ENCODE results near the gene NUDT7.

Gene NUDT7

DNA sequence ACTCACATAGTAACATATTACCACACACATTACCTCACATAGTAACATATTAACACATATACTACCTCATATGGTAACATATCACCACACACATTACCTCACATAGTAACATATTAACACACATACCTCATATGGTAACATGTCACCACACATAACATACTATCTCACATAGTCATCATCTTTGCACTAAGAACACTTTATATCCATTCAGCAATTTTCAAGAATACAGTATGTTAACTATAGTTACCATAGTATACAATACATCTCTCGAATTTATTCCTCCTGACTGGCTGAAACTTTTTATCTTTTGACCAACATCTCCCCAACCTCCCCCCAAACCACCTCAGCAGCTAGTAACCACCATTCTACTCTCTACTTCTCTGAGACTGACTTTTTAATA is 7.6 kb downstream of the NUDT7 start:
- DNase-seq = no peak

DNA sequence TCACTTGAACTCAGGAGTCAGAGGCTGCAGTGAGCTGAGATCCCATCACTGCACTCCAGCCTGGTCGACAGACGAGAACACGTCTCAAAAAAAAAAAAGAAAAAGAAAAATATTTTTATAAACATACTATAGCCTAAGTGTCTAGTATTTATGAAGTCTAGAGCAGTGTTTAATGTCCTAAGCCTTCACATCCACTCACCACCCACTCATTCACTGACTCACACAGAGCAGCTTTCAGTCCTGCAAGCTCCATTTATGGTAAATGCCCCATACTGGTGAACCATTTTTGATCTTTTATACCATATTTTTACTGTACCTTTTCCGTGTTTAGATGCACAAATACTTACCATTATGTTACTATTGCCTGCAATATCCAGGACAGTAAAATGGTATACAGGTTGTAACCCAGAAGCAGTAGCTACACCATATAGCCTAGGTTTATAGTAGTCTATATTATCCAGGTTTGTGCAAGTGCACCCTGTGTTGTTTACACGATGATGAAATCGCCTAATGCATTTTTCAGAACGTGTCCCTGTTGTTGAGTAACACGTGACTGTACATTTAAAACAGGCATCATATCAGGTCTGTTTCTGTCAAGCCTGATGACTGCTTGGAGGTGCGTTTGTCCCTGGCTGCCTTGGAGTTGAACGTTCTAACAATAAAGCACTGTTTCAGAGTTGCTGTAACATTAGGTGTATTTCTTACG is 10.1 kb downstream of the NUDT7 start:
- no peak for DNase-seq

DNA sequence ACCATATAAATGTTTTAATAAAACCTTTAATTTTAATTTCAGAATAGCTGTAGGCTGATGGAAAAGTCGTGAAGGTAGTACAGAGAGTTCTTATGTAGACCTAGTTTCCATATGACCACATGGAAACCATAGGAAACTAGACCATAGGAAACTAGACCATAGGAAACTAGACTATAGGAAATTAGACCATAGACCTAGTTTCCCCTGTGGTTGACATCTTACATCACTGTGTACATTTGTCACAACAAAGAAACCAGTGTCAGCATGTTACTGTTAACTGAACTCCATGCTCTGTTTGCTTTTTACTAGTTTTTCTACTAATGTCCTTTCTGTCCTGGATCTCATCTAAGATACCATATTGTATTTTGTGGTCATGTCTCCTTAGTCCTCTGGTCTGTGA is 14.6 kb downstream of the NUDT7 start:
- DNase-seq = no peak

GRCh38 chr16:77738706-77739558 is 16.6 kb downstream of the NUDT7 start:
- no peak for DNase-seq

- no peak for DNase-seq
These were observed 17.2 kb downstream of the NUDT7 start for GRCh38 chr16:77739559-77739892.

GRCh38 chr16:77744141-77744540 is 21.8 kb downstream of the NUDT7 start:
- no peak for DNase-seq

GRCh38 chr16:77745972-77746371 is 23.7 kb downstream of the NUDT7 start:
- no peak for DNase-seq

- DNase-seq = peak; percentile 18
These were observed 26.2 kb downstream of the NUDT7 start for GRCh38 chr16:77748421-77749005.

GRCh38 chr16:77749415-77749814 is 27.1 kb downstream of the NUDT7 start:
- DNase-seq = no peak

DNA sequence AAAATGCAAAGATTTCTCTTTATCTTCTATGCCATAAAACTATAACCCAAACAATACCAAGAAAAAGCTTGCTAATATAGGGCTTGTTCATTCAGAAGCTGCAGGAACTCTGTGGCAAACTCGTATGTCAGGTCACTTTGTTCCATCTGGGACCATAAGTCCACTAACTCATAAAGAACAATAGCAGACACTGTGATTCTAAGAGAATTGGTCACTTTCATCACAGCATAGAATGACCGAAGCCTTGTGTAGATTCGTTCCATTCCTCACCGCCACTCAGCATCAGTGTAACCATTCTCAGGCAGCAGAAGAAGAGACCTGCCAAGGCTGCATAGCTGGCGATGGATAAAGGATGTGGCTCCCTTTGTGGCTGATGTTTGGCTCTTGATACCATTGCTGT is 35.7 kb downstream of the NUDT7 start:
- no peak for DNase-seq

GRCh38 chr16:77758508-77758907 is 36.2 kb downstream of the NUDT7 start:
- DNase-seq = no peak

DNA sequence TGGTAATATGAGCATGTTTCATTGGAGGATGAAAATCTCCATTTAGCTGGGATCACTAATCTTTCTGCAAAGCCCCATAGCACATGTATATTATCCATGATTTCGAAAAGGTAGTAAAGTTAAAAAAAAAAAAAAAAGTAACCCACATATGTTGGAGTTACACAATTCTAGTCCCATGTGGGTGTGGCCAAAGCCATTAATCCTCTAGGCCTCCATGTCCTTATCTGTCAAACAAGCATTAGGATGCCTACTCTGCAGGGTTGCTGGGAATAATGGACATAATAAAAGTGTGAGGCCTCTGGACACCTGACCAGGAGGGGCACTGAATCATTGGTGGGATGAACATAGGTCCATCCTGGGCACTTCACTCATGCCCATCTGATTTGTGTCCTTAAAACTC is 36.9 kb downstream of the NUDT7 start:
- no peak for DNase-seq

GRCh38 chr16:77759821-77760220 is 37.5 kb downstream of the NUDT7 start:
- no peak for DNase-seq

- DNase-seq = no peak
These were observed 38.5 kb downstream of the NUDT7 start for GRCh38 chr16:77760800-77761199.

DNA sequence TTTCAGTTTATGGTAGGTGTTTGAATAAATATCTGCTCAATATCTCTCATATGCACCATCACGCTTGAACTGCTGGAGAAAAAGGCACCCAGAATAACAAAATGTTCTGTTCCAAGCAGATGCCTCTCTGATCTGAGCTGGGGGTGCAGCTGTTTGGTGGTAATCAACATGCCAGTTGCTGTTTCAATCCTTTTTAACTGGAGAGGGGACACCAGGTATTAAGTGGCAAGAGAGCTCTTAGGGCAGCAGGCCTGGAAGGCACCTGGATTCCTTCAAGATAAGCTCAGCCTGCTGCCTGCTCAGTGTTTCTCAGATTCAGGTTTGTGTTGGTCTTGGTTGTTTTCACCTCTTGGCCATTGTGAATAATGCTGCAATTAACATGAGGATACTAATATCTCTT is 38.9 kb downstream of the NUDT7 start:
- no peak for DNase-seq

GRCh38 chr16:77762262-77762661 is 39.9 kb downstream of the NUDT7 start:
- DNase-seq = no peak

DNA sequence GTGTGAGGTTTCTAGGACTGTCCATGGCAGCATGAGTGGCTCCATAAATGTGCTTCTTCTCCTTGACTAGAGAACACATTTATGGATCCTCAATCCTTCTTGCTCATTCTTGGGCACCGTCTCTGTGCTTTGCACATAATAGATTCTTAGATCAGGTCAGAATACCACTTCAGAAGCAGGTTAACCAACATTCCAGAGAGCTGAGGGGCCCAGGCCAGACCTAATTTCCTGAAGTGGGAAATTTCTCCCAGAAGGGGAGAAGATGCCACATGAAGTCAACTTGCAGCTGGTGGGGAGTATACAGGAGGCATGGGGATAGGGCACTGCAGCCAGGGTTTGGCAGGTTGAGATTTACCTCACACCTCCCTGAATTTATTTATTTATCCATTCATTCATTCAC is 41.7 kb downstream of the NUDT7 start:
- DNase-seq = no peak

DNA sequence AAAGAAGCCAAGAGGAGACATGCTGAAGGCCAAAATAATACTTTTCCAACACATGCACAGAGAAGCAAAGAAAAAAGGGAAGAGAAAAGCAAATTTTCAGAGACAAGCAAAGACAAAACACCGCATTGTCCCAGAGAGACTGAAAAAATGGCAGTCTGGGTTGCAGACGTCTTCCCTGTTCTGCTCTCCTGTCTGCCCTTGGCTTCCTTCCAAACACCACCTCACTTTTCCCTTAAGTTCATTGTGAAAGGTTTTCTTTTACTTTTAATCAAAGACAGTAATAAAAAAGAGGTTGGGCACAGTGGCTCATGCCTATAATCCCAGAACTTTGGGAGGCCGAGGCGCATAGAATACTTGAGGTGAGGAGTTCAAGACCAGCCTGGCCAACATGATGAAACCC is 44.9 kb downstream of the NUDT7 start:
- DNase-seq = no peak

- no peak for DNase-seq
These were observed 45.5 kb downstream of the NUDT7 start for GRCh38 chr16:77767826-77768225.

DNA sequence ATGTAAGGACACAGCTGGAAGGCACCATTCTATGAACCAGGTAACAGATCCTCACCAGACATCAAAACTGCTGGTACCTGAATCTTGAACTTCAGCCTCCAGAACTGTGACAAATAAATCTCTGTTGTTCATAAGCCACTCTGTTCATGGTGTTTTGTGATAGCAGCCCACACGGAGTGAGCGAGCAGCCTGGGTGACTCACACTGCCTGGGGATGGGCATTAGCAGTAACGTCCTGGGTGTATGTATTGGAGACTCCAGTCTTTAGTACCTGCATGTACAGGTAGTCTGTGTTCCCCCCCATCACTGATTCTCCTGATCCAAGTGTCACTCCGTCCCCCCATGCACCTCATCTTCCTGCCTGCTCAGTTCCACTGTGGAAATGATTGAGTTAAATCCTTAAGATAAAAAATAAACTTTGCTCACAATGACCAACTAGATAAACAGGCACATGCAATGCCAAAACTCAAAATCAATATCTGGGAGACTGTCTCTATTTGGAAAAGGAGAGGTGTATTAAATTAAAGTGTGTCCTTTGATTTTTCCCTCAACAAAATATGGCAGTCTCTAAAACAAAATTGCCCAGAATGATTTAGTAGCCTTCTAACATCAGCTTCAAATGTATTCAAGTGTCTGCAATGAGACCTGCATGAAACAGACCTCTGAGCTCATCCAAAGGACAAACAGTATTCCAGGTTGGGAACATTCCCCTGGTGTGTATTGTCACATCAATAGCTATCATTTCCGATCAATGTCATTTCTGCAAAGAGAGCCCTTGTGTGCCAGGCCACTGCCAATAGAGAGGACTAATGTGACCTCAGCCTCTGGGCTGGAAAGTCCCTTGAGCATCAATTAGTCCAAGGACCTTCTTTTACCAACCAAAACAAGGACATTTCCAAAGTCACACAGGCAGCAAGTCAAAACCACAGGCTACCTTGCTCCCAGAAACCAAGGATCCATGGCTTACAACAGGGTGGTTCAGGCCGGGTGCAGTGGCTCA is 53.9 kb downstream of the NUDT7 start:
- peak; percentile 49 for DNase-seq

- no peak for DNase-seq
These were observed 55.4 kb downstream of the NUDT7 start for GRCh38 chr16:77777745-77778144.

DNA sequence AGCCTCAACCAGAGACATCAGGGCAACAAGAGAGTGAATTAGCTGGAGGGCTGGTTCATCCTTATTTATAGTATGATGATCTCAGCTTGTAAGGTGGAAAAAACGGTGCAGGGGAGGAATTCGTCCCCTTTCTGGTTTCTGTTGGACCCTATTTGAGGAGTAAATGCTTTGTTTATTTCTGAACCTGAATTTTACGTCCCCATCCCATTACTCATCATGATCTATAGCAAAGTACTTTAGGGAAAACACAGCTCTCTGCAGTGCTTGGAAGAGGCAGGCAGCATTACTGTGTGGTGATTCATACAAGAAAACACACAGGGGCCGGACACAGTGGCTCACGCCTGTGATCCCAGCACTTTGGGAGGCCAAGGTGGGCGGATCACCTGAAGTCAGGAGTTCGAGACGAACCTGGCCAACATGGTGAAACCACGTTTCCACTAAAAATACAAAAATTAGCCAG is 58.1 kb downstream of the NUDT7 start:
- DNase-seq = no peak

GRCh38 chr16:77781091-77781490 is 58.8 kb downstream of the NUDT7 start:
- DNase-seq = no peak

All from eye (tissue), 1 donor.